Keratinocyte (primary cell): ENCODE results near the gene ANKRD27.

Source experiments
- CTCF ChIP-seq, 3 experiments: IDR thresholded peaks in 1 of 3; conservative IDR thresholded peaks in 1 of 3; optimal IDR thresholded peaks in 1 of 3; 2 replicates in 2 of 3; 3 replicates in 1 of 3; pipeline versions ENCODE3 to v1.5.1; 2011; ENCODE audit warnings: low read length in 3 of 3, mild to moderate bottlenecking in 3 of 3, moderate library complexity in 2 of 3, control low read depth in 1 of 3, inconsistent platforms in 1 of 3; ENCODE audit not compliant: insufficient read depth in 2 of 3; ENCODE audit errors: extremely low read depth in 1 of 3
- EZH2 ChIP-seq: IDR thresholded peaks from one replicate; pipeline ENCODE4 v1.6.1; 2012; ENCODE audit warnings: inconsistent platforms, mild to moderate bottlenecking, low read length, moderate library complexity

GRCh38 chr19:32673573-32673972 is 1.4 kb downstream of the ANKRD27 start:
- TF ChIP-seq CTCF (optimal IDR thresholded peaks at IDR 0.05 in 1 of 3, IDR thresholded peaks at IDR 0.05 in 1 of 3, conservative IDR thresholded peaks at IDR 0.05 in 1 of 3; ENCODE audit: extremely low read depth in 1 of 3, insufficient read depth in 2 of 3, low read length in 3 of 3) (no peak), EZH2 (no peak)
